Parathyroid adenoma (tissue), 2 donors: ENCODE data around the gene ZFAND2B.

Experiments
- H2AFZ ChIP-seq: fragments of 300-600 bp; sonication (generic); one replicate; pipeline ENCODE4 v1.7.0; 2017; ENCODE audit warnings: antibody characterized with exemption, mild to moderate bottlenecking
- H3K27ac ChIP-seq: fragments of 300-600 bp; sonication (generic); one replicate; pipeline ENCODE4 v1.7.0; 2017
- H3K27me3 ChIP-seq: fragments of 300-600 bp; sonication (generic); one replicate; pipeline ENCODE4 v1.7.0; 2017; ENCODE audit warnings: low read length; ENCODE audit not compliant: control insufficient read depth, insufficient read depth
- H3K36me3 ChIP-seq: fragments of 300-600 bp; sonication (generic); one replicate; pipeline ENCODE4 v1.7.0; 2017; ENCODE audit warnings: low read length; ENCODE audit not compliant: control insufficient read depth, insufficient read depth
- H3K4me1 ChIP-seq: fragments of 300-600 bp; sonication (generic); one replicate; pipeline ENCODE4 v1.7.0; 2017; ENCODE audit warnings: control low read depth
- H3K4me2 ChIP-seq: fragments of 300-600 bp; sonication (generic); one replicate; pipeline ENCODE4 v1.7.0; 2017; ENCODE audit warnings: low read length
- H3K4me3 ChIP-seq: fragments of 300-600 bp; sonication (generic); one replicate; pipeline ENCODE4 v1.7.0; 2017; ENCODE audit warnings: low read depth, low read length
- H3K79me2 ChIP-seq: fragments of 300-600 bp; sonication (generic); one replicate; pipeline ENCODE4 v1.7.0; 2017; ENCODE audit warnings: control low read depth
- H3K9ac ChIP-seq: fragments of 300-600 bp; sonication (generic); one replicate; pipeline ENCODE4 v1.7.0; 2017; ENCODE audit warnings: mild to moderate bottlenecking
- H3K9me3 ChIP-seq: fragments of 300-600 bp; sonication (generic); one replicate; pipeline ENCODE4 v1.7.0; 2017; ENCODE audit warnings: low read length; ENCODE audit not compliant: control insufficient read depth
- TF ChIP-seq, protein P1 (sequence below): fragments of 300-600 bp; sonication (generic); IDR thresholded peaks from one replicate; pipeline ENCODE4 v1.7.0; 2017; ENCODE audit warnings: antibody characterized with exemption, mild to moderate bottlenecking
- donor health status: primary hyperparathyroidism.

ZFAND2B gene

DNA sequence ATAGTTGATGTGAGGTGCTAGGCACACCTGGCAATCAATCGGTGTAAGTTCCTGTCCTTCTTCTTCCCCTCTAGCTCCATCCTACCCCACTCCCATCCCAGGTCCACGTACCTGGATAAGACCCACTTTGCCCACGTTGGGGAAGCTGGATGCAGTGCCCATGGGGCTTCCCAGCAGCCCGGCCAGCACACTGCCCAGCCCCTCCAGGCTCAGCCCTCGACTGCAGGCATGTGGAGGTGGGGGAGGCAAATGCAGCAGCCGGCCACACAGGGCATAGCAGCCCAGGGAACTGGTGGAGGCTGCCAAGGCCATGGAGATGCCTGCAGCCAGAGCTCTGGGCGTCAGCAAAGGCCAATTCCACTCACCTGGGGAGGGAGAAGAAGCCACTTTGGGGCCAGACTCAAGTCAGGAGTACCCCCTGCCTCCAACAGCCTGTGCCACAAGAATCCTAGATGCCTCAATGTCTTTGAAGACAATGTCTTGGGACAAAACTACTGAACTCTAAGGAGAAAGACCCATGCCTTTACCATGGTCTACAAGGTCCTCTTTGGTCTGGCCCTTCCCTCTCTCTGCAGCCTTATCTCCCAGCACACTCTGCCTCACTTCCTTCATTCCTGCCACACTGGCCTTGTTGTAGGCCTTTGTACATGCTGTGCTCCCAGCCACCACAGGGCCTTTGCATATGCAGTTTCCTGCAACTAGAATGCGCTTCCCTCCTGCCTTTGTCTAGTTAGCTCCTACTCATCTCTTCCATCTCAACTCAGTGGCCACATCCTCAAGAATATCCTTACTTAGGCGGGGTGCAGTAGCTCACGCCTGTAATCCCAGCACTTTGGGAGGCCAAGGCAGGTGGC is 41.3 kb upstream of the ZFAND2B start:
- Histone ChIP-seq H3K36me3 (no peaks in the 10 kb centered on the region), H3K9ac (no peak overlapping the region), H2AFZ (no peak overlapping the region), H3K9me3 (no peaks in the 10 kb centered on the region), H3K27ac (no peak overlapping the region), H3K4me3 (no peak overlapping the region), H3K4me2 (no peak overlapping the region), H3K79me2 (no peaks in the 10 kb centered on the region), H3K4me1 (peaks cover 3% of the 10 kb centered on the region), H3K27me3 (no peaks in the 10 kb centered on the region)
- TF ChIP-seq, protein P1, sequence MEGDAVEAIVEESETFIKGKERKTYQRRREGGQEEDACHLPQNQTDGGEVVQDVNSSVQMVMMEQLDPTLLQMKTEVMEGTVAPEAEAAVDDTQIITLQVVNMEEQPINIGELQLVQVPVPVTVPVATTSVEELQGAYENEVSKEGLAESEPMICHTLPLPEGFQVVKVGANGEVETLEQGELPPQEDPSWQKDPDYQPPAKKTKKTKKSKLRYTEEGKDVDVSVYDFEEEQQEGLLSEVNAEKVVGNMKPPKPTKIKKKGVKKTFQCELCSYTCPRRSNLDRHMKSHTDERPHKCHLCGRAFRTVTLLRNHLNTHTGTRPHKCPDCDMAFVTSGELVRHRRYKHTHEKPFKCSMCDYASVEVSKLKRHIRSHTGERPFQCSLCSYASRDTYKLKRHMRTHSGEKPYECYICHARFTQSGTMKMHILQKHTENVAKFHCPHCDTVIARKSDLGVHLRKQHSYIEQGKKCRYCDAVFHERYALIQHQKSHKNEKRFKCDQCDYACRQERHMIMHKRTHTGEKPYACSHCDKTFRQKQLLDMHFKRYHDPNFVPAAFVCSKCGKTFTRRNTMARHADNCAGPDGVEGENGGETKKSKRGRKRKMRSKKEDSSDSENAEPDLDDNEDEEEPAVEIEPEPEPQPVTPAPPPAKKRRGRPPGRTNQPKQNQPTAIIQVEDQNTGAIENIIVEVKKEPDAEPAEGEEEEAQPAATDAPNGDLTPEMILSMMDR, result no peak

DNA sequence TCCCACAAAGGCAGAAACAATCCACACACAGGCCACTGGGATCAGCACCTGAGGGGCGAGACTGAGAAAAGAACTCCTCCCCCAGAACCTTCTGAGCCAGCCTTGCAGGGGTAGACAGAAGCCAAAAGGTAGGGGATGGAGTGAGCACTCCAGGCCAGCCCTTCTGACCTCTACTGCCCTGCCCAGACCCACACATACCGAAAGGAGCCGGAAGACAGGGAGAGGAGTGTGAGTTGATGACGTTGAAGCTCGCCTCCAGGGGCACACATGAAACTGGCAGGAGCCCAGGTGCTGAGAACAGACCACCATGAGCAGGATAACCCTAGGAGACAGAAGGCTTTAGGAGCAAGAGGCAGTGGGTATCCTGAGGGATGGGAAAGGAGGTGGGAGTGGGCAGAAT is 38.6 kb upstream of the ZFAND2B start:
- Histone ChIP-seq H3K9ac (no peak overlapping the region), H3K4me3 (no peak overlapping the region)
- TF ChIP-seq, protein P1, result no peak

DNA sequence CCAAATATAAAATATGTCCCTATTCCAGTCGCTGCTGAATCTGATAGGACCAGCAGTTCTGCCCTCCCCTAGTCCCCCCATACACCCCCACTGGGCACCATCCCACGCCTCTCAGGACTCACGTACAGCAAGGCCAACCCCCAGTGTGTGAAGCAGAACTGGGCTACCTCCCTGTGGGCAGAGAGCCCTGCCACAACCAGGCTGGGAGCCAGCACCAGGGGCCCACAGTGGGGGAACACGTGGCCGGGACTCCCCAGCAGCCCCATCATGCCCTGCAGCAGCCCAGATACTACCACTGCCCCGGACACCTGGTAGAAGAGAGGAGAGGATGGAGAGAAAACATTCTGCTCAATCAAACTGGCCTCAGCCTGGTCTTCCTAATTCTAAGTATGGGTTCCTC is 38.1 kb upstream of the ZFAND2B start:
- Histone ChIP-seq H3K27me3 (no peaks in the 10 kb centered on the region), H3K4me3 (no peak overlapping the region), H3K9ac (no peak overlapping the region), H3K79me2 (no peaks in the 10 kb centered on the region), H3K27ac (no peak overlapping the region), H3K4me2 (no peak overlapping the region), H3K9me3 (no peaks in the 10 kb centered on the region), H2AFZ (no peak overlapping the region), H3K4me1 (no peaks in the 10 kb centered on the region), H3K36me3 (no peaks in the 10 kb centered on the region)
- TF ChIP-seq, protein P1, result no peak

More for the DNA sequence above, 38.6 kb upstream of the ZFAND2B start:
- H2AFZ ChIP-seq, result no peak overlapping the region
- no peaks in the 10 kb centered on the region for H3K36me3 ChIP-seq
- H3K9me3 ChIP-seq, result no peaks in the 10 kb centered on the region
- H3K4me1 ChIP-seq, result no peaks in the 10 kb centered on the region
- H3K79me2 ChIP-seq, result no peaks in the 10 kb centered on the region
- no peak overlapping the region for H3K4me2 ChIP-seq
- no peak overlapping the region for H3K27ac ChIP-seq
- no peaks in the 10 kb centered on the region for H3K27me3 ChIP-seq

DNA sequence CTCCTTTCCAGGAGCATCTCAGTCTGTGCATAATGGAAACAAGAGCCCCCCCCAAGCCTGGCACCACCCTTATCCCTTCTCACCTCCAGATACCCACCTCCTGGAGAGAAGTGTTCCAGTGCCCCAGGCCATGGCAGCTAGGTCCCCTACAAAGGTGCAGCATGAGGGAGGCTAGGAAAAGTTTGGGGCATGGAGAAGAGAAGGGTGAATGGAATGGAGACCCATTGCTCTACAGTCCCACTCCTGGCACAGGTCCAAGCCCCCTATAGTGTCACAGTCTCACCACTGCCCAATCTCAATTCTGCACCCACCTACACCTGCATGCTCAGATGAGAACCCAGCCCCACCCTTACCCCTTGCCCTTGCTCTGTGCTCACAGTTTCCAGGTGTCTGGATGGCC is 37.6 kb upstream of the ZFAND2B start:
- Histone ChIP-seq H3K4me1 (no peaks in the 10 kb centered on the region), H3K79me2 (no peaks in the 10 kb centered on the region), H3K4me3 (no peak overlapping the region), H3K36me3 (no peaks in the 10 kb centered on the region), H3K27me3 (no peaks in the 10 kb centered on the region), H3K27ac (no peak overlapping the region), H3K9me3 (no peaks in the 10 kb centered on the region), H3K4me2 (no peak overlapping the region), H2AFZ (no peak overlapping the region), H3K9ac (no peak overlapping the region)
- TF ChIP-seq, protein P1, result no peak
